H1 (cell line): ENCODE data around the gene SUMF2. TPM values are rescaled to one million over a fixed set of nuclear protein-coding genes. Genes with fewer than 3 reads are reported as not detected.

ENCODE experiments used
- CTCF ChIA-PET: fragments of 300-600 bp; sonication (Branson Sonifier 250); formaldehyde crosslinking; loops from one replicate; lab custom pipeline; 2021; ENCODE audit not compliant: partially characterized antibody; lab: Charles Lee
- POLR2A ChIA-PET: fragments of 300-600 bp; sonication (Branson Sonifier 250); formaldehyde crosslinking; loops from one replicate; lab custom pipeline; 2021; ENCODE audit warnings: inconsistent platforms; ENCODE audit not compliant: partially characterized antibody; lab: Charles Lee
- DNase-seq, 2 experiments: peaks; one replicate each; pipeline versions ENCODE4 v3.0.0 to v3.0.0-alpha.2; 2010 to 2022; ENCODE audit warnings: low spot score in 2 of 2, low read depth in 1 of 2, mixed read lengths in 1 of 2
- FAIRE-seq: peaks from 2 replicates; lab custom pipeline; 2011; peaks lifted over from hg19 to GRCh38; lab: Jason Lieb, UNC
- H2AFZ ChIP-seq: 2 replicates; pipeline ENCODE4 v1.8.1; 2012; ENCODE audit warnings: low read length, inconsistent platforms
- H2AK5ac ChIP-seq: 2 replicates; pipeline ENCODE4 v1.6.1; 2013; ENCODE audit warnings: low read depth, low read length
- H2BK120ac ChIP-seq: replicated peaks from 2 replicates; pipeline ENCODE3; 2013; ENCODE audit warnings: low read depth, low read length, inconsistent platforms
- H2BK12ac ChIP-seq: 2 replicates; pipeline ENCODE4 v1.6.1; 2013; ENCODE audit warnings: low read depth, low read length
- H2BK15ac ChIP-seq: 2 replicates; pipeline ENCODE4 v1.6.1; 2013; ENCODE audit warnings: low read length
- H2BK20ac ChIP-seq: 2 replicates; pipeline ENCODE4 v1.6.1; 2013; ENCODE audit warnings: low read length
- H2BK5ac ChIP-seq: 2 replicates; pipeline ENCODE4 v1.6.1; 2013; ENCODE audit warnings: low read depth, low read length
- H3K14ac ChIP-seq: 2 replicates; pipeline ENCODE4 v1.6.1; 2013; ENCODE audit warnings: inconsistent platforms; ENCODE audit not compliant: insufficient read length
- H3K18ac ChIP-seq: 2 replicates; pipeline ENCODE4 v1.6.1; 2013; ENCODE audit warnings: low read length; ENCODE audit errors: extremely low read depth
- H3K23ac ChIP-seq: 2 replicates; pipeline ENCODE4 v1.6.1; 2013; ENCODE audit warnings: inconsistent platforms; ENCODE audit not compliant: insufficient read length
- H3K23me2 ChIP-seq: 2 replicates; pipeline ENCODE4 v1.6.1; 2013; ENCODE audit warnings: low read depth, low read length
- H3K27ac ChIP-seq: 2 replicates; pipeline ENCODE4 v1.6.1; 2011; ENCODE audit warnings: low read depth, low read length, inconsistent platforms
- H3K27me3 ChIP-seq, 4 experiments: replicated peaks in 1 of 4; 1 replicate in 1 of 4; 2 replicates in 3 of 4; pipeline versions ENCODE4 v1.6.1 to v1.8.1; 2011 to 2013; ENCODE audit warnings: low read length in 3 of 4, mild to moderate bottlenecking in 3 of 4, inconsistent platforms in 2 of 4, mixed read lengths in 2 of 4, moderate library complexity in 1 of 4; ENCODE audit not compliant: control insufficient read depth in 3 of 4, insufficient read depth in 3 of 4; ENCODE audit errors: extremely low read depth in 1 of 4
- H3K36me3 ChIP-seq, 4 experiments: 2 replicates each; pipeline versions ENCODE4 v1.6.1 to v1.8.1; 2011 to 2013; ENCODE audit warnings: mild to moderate bottlenecking in 4 of 4, low read length in 3 of 4, moderate library complexity in 2 of 4, control low read depth in 1 of 4, inconsistent platforms in 1 of 4; ENCODE audit not compliant: insufficient read depth in 4 of 4, control insufficient read depth in 2 of 4
- H3K4ac ChIP-seq: replicated peaks from 2 replicates; pipeline ENCODE3; 2013; ENCODE audit warnings: low read length, low read depth, mixed read lengths, inconsistent platforms; ENCODE audit not compliant: insufficient read length
- H3K4me1 ChIP-seq, 4 experiments: replicated peaks in 1 of 4; 1 replicate in 1 of 4; 2 replicates in 3 of 4; pipeline versions ENCODE4 v1.6.1 to v1.8.1; 2011 to 2013; ENCODE audit warnings: low read length in 3 of 4, inconsistent platforms in 2 of 4, mixed read lengths in 1 of 4; ENCODE audit not compliant: insufficient read depth in 4 of 4, control insufficient read depth in 3 of 4
- H3K4me2 ChIP-seq, 2 experiments: 2 replicates each; pipeline versions ENCODE4 v1.6.1 to v1.8.1; 2011 to 2013; ENCODE audit warnings: low read depth in 2 of 2, low read length in 2 of 2, control low read depth in 1 of 2, inconsistent platforms in 1 of 2, mild to moderate bottlenecking in 1 of 2; ENCODE audit not compliant: insufficient read depth in 1 of 2
- H3K4me3 ChIP-seq, 4 experiments: fragments of 200-600, 300-600 bp in 1 of 4; sonication (generic), shearing (Covaris generic), sonication (Bioruptor Twin) in 1 of 4; 2 replicates each; pipeline versions ENCODE4 v1.5.1 to v1.8.1; 2011 to 2016; ENCODE audit warnings: low read length in 4 of 4, low read depth in 3 of 4, control low read depth in 2 of 4, inconsistent platforms in 2 of 4, mild to moderate bottlenecking in 2 of 4, mixed read lengths in 1 of 4, moderate library complexity in 1 of 4; ENCODE audit not compliant: insufficient read depth in 2 of 4; ENCODE audit errors: extremely low read depth in 1 of 4
- H3K56ac ChIP-seq: replicated peaks from 2 replicates; pipeline ENCODE3; 2013; ENCODE audit warnings: low read depth, mild to moderate bottlenecking, mixed read lengths, low read length, inconsistent platforms; ENCODE audit not compliant: insufficient read length
- H3K79me1 ChIP-seq: 2 replicates; pipeline ENCODE4 v1.6.1; 2013; ENCODE audit warnings: low read depth, low read length, control low read depth
- H3K79me2 ChIP-seq, 2 experiments: 2 replicates each; pipeline versions ENCODE4 v1.6.1 to v1.8.1; 2012 to 2013; ENCODE audit warnings: low read length in 2 of 2, mild to moderate bottlenecking in 2 of 2, inconsistent platforms in 1 of 2; ENCODE audit not compliant: insufficient read depth in 2 of 2, control insufficient read depth in 1 of 2
- H3K9ac ChIP-seq, 4 experiments: replicated peaks in 1 of 4; 1 replicate in 1 of 4; 2 replicates in 3 of 4; pipeline versions ENCODE4 v1.6.1 to v1.8.1; 2011 to 2013; ENCODE audit warnings: low read depth in 3 of 4, low read length in 3 of 4, control low read depth in 2 of 4, mild to moderate bottlenecking in 2 of 4, moderate library complexity in 2 of 4, inconsistent platforms in 1 of 4; ENCODE audit errors: extremely low read depth in 1 of 4
- H3K9me3 ChIP-seq, 2 experiments: 2 replicates each; pipeline versions ENCODE4 v1.6.1 to v1.8.1; 2012 to 2013; ENCODE audit warnings: mild to moderate bottlenecking in 2 of 2, moderate library complexity in 2 of 2, control low read depth in 1 of 2, inconsistent platforms in 1 of 2, low read depth in 1 of 2, low read length in 1 of 2, mixed read lengths in 1 of 2; ENCODE audit not compliant: insufficient read depth in 2 of 2
- H4K20me1 ChIP-seq, 2 experiments: replicated peaks in 1 of 2; 2 replicates each; pipeline versions ENCODE3 to v1.8.1; 2011 to 2013; ENCODE audit warnings: inconsistent platforms in 2 of 2, low read length in 2 of 2, mild to moderate bottlenecking in 1 of 2; ENCODE audit not compliant: insufficient read depth in 2 of 2, control insufficient read depth in 1 of 2
- H4K5ac ChIP-seq: 2 replicates; pipeline ENCODE4 v1.6.1; 2013; ENCODE audit warnings: low read length, low read depth, mixed read lengths, inconsistent platforms; ENCODE audit not compliant: insufficient read length
- H4K8ac ChIP-seq: 2 replicates; pipeline ENCODE4 v1.8.0; 2013; ENCODE audit warnings: mild to moderate bottlenecking, moderate library complexity, low read length, inconsistent platforms; ENCODE audit not compliant: insufficient read depth; ENCODE audit errors: extremely low read depth
- H4K91ac ChIP-seq: replicated peaks from 2 replicates; pipeline ENCODE3; 2013; ENCODE audit warnings: low read length, mixed read lengths, inconsistent platforms; ENCODE audit not compliant: insufficient read length
- BACH1 ChIP-seq: IDR thresholded peaks from 2 replicates; pipeline ENCODE4 v1.6.1; 2012; ENCODE audit warnings: low read length, improper control_type of control experiment
- CEBPB ChIP-seq: IDR thresholded peaks from 2 replicates; pipeline ENCODE4 v1.6.1; 2012; ENCODE audit warnings: low read depth, low read length
- CREB1 ChIP-seq: IDR thresholded peaks from 2 replicates; pipeline ENCODE4 v1.6.1; 2012; ENCODE audit warnings: inconsistent platforms
- POLR2AphosphoS5 ChIP-seq: IDR thresholded peaks from 2 replicates; pipeline ENCODE4 v1.6.1; 2011; ENCODE audit warnings: low read depth, low read length
- RFX5 ChIP-seq: IDR thresholded peaks from 2 replicates; pipeline ENCODE4 v1.6.1; 2011; ENCODE audit warnings: low read depth, low read length, improper control_type of control experiment, borderline replicate concordance
- SIN3A ChIP-seq, 2 experiments: IDR thresholded peaks in 1 of 2; conservative IDR thresholded peaks in 1 of 2; 2 replicates each; pipeline ENCODE4 v1.6.1; 2011 to 2012; ENCODE audit warnings: low read length in 2 of 2, improper control_type of control experiment in 1 of 2, low read depth in 1 of 2, mild to moderate bottlenecking in 1 of 2
- SUZ12 ChIP-seq: fragments of 200-600 bp; sonication (generic); IDR thresholded peaks from 2 replicates; pipeline ENCODE4 v1.6.1; 2012; ENCODE audit warnings: mild to moderate bottlenecking, inconsistent platforms, low read length, moderate library complexity, mixed read lengths
- TCF12 ChIP-seq: IDR thresholded peaks from 2 replicates; pipeline ENCODE4 v1.6.1; 2011; ENCODE audit warnings: low read depth, mild to moderate bottlenecking, low read length
- WGBS, 2 experiments: shearing (Covaris generic) in 1 of 2; methylation state at CpG; one replicate each; pipeline versions ENCODE4 v1.1.6 to v1.1.7; 2013 to 2015; ENCODE audit warnings: low lambda C conversion rate in 2 of 2, mixed read lengths in 2 of 2, inconsistent platforms in 1 of 2, low coverage in 1 of 2, missing lambda C conversion rate in 1 of 2; ENCODE audit not compliant: insufficient replicate concordance in 2 of 2, insufficient coverage in 1 of 2, insufficient read length in 1 of 2; ENCODE audit errors: extremely low coverage in 1 of 2, missing lambda C conversion rate in 1 of 2; 5-methylcytosine and 5-hydroxymethylcytosine counted together
- long read RNA-seq, 2 experiments: library from RNA in 1 of 2; library from capped mRNA in 1 of 2; stranded (forward); transcript quantifications; one replicate each; pipeline ENCODE4 v2.0.0, GENCODE V29; 2021; ENCODE audit warnings: inconsistent platforms in 1 of 2
- polyA minus RNA-seq, 3 experiments: library from RNA; depleted of rRNA, polyadenylated mRNA; stranded (reverse); fragments of >200 nt; gene quantifications; 1 replicate in 2 of 3; 2 replicates in 1 of 3; pipeline ENCODE4 v1.2.3, GENCODE V29; 2011
- polyA plus RNA-seq, 7 experiments: library from polyadenylated mRNA; depleted of rRNA in 3 of 7; stranded (reverse) in 5 of 7; unstranded in 2 of 7; fragments of >200 nt in 5 of 7; fragments of 200-250 nt in 2 of 7; gene quantifications; 1 replicate in 5 of 7; 2 replicates in 1 of 7; 4 replicates in 1 of 7; pipeline versions ENCODE4 v1.2.1 to v1.2.3, GENCODE V29; 2011 to 2013; ENCODE audit warnings: missing spikeins in 2 of 7, mixed read lengths in 2 of 7
- total RNA-seq: library from RNA; stranded (reverse); fragmentation: NEBNext Ultra II Directional; extraction: Animal tissue kit (Norgen Biotek cat#: 25700); gene quantifications from 2 replicates; pipeline ENCODE4 v1.2.1, GENCODE V29; 2021

The SUMF2 gene
- 59.2 and 61.9 TPM in 2 replicates for total RNA-seq
- polyA plus RNA-seq (2011; rRNA removed), result 39.8 and 55.9 TPM in 2 replicates
- 63.7 TPM for polyA plus RNA-seq (2011; cell fraction: cytosol; rRNA removed)
- 96.5 TPM for polyA plus RNA-seq (2011; cell fraction: nucleus; rRNA removed)
- 60.9 to 78.7 TPM (median 68.3 TPM) in 4 replicates for polyA plus RNA-seq (2012, experiment 1 of 2)
- 74.3 TPM for polyA plus RNA-seq (2012, experiment 2 of 2)
- 71.0 TPM for polyA plus RNA-seq (2013, experiment 1 of 2)
- 82.4 TPM for polyA plus RNA-seq (2013, experiment 2 of 2)
- 47.1 and 50.6 TPM in 2 replicates for polyA minus RNA-seq (2011; rRNA and poly(A)+ RNA removed)
- polyA minus RNA-seq (2011; cell fraction: cytosol; rRNA and poly(A)+ RNA removed), result 34.5 TPM
- polyA minus RNA-seq (2011; cell fraction: nucleus; rRNA and poly(A)+ RNA removed), result 54.8 TPM
- long read RNA-seq, experiment 1, partial matches to known transcripts, result 4 of 19 reads
- long read RNA-seq, experiment 1, other reads (novel, unspliced or antisense), result 13 of 19 reads
- long read RNA-seq, experiment 2, transcript SUMF2-216 (3 exons, 1,195 nt), result minor isoform, 5 of 34 reads
- long read RNA-seq, experiment 2, transcript SUMF2-207 (8 exons, 1,792 nt), result minor isoform, 5 of 34 reads
- long read RNA-seq, experiment 2, transcript SUMF2-208 (9 exons, 2,052 nt), result major isoform, 19 of 34 reads
- long read RNA-seq, experiment 2, partial matches to known transcripts, result 0 of 34 reads
- long read RNA-seq, experiment 2, other reads (novel, unspliced or antisense), result 3 of 34 reads

DNA sequence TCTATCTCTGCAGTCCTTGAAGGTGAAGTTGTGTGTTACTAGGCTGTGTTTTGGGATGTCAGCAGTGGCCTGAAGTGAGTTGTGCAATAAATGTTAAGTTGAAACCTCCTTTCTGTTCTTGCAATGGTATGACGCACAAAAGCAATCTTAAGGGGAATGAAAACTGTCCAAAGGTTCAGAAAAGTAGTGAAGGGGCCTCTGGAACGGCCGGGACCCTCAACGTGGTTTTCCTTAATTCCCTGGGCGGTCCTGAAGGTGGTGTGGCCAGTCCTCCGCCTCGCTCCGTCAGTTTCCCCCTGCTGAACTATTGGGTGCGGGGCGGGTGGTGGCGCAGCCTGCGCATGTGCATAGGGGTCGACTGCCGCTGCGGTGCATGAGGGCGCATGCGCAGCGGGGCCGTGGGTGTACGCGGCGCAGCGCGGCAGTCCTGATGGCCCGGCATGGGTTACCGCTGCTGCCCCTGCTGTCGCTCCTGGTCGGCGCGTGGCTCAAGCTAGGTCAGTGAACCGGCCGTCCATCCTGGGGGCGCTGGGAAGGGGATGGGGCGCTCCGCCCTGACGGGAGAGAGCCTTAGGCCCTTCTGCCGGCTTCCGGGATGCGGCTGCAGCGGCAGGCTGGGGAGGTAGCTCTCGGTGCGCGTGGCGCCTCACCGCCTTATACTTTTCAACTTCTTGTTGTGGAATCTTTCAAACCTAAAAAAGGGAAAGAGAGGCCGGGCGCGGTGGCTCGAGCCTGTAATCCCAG lies at the start of gene SUMF2:
Gene SUMF2, plus strand, starts transcription at position 405 of the 744 bp plus-strand sequence. Its CDS starts 26 bp downstream, at position 431.
- CTCF ChIA-PET, result interaction anchor here (0.6 to 3.0 kb wide), 4 partner anchors 9 to 476 kb away, joined by 3 to 15 read pairs (median 3); no protein-coding TSS in a partner anchor
- TF ChIP-seq POLR2AphosphoS5 (peak; percentile 99), BACH1 (no peak), SUZ12 (no peak), TCF12 (no peak), CEBPB (peak; percentile 94), SIN3A (conservative IDR thresholded peaks at IDR 0.05 in 1 of 2, IDR thresholded peaks at IDR 0.05 in 1 of 2; ENCODE audit: low read depth in 1 of 2, low read length in 2 of 2) (0 out of 4 replicates have a peak, but pooled peaks have one; percentile 32 to 48), RFX5 (0 out of 2 replicates have a peak, but pooled peaks have one; percentile 25), CREB1 (peak; percentile 58; the same call in 1 of the 2 replicates)

More for the DNA sequence above, at the start of gene SUMF2:
- Histone ChIP-seq H3K27me3 (no peaks in the 10 kb centered on the region), H3K4me2 (peak within 1 kb of the TSS; percentile 68 to 75), H3K14ac (no peak within 1 kb of the TSS), H2BK15ac (no peak within 1 kb of the TSS), H3K9me3 (no peaks in the 10 kb centered on the region), H3K4me3 (peak within 1 kb of the TSS; percentile 76 to 86 (median 84)), H3K36me3 (peaks cover 13 to 56% (median 41%) of the 10 kb centered on the region in 4 experiments), H2BK20ac (no peak within 1 kb of the TSS), H3K23ac (no peak within 1 kb of the TSS), H3K4me1 (peaks cover 0 to 6% (median 0%) of the 10 kb centered on the region in 4 experiments; a peak in 1 of 7 replicates), H3K79me2 (peaks cover 0 to 5% of the 10 kb centered on the region in 2 experiments; a peak in 2 of 4 replicates), H3K23me2 (no peaks in the 10 kb centered on the region), H3K18ac (peak within 1 kb of the TSS; percentile 83; the same call in 1 of the 2 replicates), H2BK5ac (peak within 1 kb of the TSS; percentile 75; the same call in 1 of the 2 replicates), H2BK120ac (no peak within 1 kb of the TSS), H3K56ac (peak within 1 kb of the TSS; percentile 83), H4K8ac (peak within 1 kb of the TSS; percentile 82; the same call in 1 of the 2 replicates), H3K27ac (peak within 1 kb of the TSS; percentile 81), H3K79me1 (no peaks in the 10 kb centered on the region), H4K91ac (peak within 1 kb of the TSS; percentile 88), H3K4ac (no peak within 1 kb of the TSS), H2AFZ (no peak within 1 kb of the TSS), H2BK12ac (no peak within 1 kb of the TSS), H2AK5ac (no peak within 1 kb of the TSS), H3K9ac (peak within 1 kb of the TSS; percentile 77 to 88 (median 84)), H4K20me1 (no peaks in the 10 kb centered on the region), H4K5ac (peak within 1 kb of the TSS; percentile 84)
- 2% methylated on average over 49 of the region's 49 CpGs; no CpG with 5 or more reads in 1 of the 2 experiments for WGBS, 2 experiments
- peak; percentile 89 to 93 for DNase-seq
- POLR2A ChIA-PET, result interaction anchor here (1.0 to 44.4 kb wide), 12 partner anchors 9 to 166 kb away, joined by 3 to 869 read pairs (median 4); partner anchors contain the start of genes CCT6A, PHKG1 and PSPH
- FAIRE-seq, result no peak
